Stimulated activated CD4-positive, alpha-beta T cell treated with anti-CD3 and anti-CD28 coated beads, Interleukin-4, amount 100 ng/mL, for 24 hours (primary cell): ENCODE data around the gene NFAT5.
"Not testable (repeated sequence)": the region's sequence is repeated elsewhere in the genome, so short reads cannot be mapped to it uniquely, and the experiment has no call there.

Experiments used
- DNase-seq: peaks from one replicate; pipeline ENCODE4 v3.0.0-alpha.2; 2020

Gene NFAT5

DNA sequence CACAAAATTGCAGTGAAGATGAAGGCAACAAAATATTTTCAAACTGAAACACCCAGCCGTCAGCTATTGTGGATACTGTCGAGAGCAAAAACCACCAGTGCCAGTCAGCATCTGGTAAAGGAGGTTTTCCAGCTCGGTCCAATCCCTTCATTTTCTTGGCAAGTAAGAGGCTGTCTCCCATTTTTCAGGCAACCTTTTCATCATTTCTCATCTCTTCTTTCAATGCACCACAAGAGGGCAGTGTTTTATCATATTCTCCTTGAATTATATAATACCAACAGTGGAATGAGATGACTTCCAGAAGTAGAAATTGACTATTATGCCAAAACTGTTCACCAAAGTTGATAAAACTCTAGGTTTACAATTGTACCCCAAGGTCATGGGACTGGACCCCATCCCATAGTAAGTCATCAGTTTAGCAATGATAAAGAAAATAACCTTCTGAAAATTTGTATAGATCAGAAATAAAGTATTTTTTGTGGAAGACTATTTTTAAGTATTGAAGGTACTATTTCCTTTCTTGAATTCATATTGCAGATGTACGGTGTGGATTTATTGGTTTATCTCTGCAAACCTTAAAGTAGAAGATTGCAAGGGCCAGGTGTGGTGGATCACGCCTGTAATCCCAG, 143.8 kb downstream of the NFAT5 start:
- DNase-seq, result no peak

DNA sequence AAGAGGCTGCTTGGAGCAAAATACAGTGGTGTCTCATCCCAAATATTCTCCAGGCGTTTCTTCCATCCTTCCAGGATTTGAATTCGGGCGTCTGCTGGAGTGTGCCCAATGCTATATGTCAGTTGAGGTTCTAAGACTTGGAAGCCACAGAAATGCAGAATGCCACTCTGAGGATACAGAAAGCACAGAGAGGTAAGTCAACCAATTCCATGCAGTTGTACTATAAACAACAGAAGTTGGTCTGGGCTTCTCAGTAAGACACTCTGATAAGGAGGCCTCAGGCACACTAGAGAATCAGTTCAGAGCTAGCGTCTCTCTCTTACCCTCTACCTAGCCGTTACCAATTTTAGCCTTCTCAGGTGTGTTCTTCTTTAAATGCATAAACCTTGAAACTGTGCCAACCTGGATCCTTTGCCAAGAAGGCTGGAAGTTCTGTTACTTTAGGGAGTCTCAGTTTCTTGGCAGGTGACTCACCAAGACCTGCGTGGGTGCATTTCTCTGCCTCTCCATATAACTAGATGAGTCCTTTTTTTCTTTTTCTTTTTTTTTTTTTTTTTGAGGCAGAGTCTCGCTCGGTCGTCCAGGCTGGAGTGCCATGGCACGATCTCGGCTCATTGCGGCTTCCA, 145.5 kb downstream of the NFAT5 start:
- peak; percentile 18 for DNase-seq

- DNase-seq, result no peak
Observed at GRCh38 chr16:69712277-69712676, 146.5 kb downstream of the NFAT5 start.

DNA sequence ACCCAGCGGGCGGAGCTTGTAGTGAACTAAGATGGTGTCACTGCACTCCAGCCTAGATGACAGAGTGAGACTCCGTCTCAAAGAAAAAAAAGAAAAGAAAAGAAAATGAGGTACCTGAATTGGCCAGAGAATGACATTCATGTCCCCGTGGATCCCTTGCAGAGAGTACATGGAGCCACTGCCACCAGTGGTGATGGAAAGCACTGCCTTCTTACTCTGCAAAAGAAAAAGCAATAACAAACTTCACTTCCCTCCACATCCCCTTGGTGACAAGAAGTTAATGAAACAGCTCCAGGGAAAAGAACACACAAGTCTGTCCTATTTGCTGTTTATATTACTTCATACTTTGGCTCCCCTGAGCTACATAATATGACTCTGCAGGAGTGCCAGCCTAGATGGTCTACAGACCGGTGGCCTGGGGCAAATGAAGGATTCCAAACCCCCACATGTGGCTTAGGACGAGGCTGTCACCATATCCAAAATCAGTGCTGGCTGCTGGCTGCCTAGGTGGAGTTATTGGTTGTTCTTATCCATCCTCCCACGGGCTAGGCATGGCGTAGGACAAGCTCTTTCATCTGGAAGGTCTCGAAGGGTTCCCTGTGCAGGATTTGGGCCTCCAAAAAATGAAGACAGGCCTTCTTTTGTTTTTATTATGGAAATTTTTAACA, 147.3 kb downstream of the NFAT5 start:
- DNase-seq, result no peak

DNA sequence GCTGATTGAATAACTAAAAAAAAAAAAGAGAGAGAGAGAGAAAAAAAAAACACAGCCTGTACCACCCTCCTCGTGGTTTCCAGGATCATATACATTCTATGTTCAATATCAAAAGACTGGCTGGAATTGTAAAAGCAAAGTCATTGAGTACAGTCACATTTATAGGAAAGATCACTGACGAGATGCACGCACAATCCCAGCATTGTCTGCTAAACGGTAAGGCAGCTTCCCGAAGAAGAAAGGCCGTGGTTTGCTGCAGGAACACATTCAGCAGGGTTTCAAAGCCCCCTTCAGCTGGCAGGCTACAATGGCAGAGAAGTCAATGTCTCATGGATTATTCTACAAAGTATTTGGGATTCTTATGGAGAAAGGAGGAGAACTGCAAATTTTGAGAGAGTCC, 151.3 kb downstream of the NFAT5 start:
- no peak for DNase-seq

- DNase-seq, result no peak
Observed at GRCh38 chr16:69718111-69718764, 152.5 kb downstream of the NFAT5 start.

GRCh38 chr16:69720822-69721430, 155.2 kb downstream of the NFAT5 start:
- no peak for DNase-seq

DNA sequence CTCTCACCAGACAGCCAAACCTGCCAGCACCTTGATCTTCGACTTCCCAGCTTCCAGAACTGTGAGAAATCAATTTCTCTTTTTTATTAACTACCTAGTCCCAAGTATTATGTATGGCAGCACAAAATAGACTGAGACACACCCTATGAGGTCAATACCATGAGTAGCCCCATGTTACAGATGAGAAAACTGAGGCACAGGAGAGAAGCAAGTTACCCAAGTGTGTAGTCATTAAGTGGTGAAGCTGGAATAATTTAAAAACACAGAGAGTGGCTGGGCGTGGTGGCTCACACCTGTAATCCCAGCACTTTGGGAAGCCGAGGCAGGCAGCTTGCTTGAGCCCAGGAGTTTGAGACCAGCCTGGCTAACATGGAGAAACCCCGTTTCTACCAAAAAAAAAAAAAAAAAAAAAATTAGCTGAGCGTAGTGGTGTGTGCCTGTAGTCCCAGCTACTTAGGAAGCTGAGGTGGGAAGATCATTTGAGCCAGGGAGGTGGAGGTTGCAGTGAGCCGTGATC, 155.7 kb downstream of the NFAT5 start:
- no peak for DNase-seq

GRCh38 chr16:69724414-69724873, 158.7 kb downstream of the NFAT5 start:
- DNase-seq, result no peak

DNA sequence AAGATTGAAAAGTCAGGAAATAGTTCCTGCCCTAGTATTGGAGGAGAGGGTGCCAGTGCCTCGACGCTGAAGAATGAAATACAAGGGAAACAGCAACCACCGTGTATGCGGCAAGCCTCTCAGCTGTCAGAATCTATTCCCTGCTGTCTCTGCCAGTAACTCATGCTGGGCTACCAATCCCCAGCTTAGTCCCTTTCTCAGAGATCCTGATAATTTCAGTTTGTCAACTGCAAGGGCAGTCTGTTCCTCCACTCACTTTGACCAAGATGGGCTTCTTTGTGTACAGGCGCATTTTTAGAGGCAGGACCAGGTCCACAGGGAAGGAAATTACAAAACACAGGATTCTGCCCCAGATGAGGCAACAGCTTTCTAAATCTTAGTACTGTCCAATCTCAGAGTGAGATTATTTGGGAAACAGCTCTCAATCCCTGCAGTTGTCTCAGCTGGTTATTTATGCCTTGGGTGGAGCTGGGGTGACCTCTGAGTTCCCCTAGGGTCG, 159.3 kb downstream of the NFAT5 start:
- no peak for DNase-seq

DNA sequence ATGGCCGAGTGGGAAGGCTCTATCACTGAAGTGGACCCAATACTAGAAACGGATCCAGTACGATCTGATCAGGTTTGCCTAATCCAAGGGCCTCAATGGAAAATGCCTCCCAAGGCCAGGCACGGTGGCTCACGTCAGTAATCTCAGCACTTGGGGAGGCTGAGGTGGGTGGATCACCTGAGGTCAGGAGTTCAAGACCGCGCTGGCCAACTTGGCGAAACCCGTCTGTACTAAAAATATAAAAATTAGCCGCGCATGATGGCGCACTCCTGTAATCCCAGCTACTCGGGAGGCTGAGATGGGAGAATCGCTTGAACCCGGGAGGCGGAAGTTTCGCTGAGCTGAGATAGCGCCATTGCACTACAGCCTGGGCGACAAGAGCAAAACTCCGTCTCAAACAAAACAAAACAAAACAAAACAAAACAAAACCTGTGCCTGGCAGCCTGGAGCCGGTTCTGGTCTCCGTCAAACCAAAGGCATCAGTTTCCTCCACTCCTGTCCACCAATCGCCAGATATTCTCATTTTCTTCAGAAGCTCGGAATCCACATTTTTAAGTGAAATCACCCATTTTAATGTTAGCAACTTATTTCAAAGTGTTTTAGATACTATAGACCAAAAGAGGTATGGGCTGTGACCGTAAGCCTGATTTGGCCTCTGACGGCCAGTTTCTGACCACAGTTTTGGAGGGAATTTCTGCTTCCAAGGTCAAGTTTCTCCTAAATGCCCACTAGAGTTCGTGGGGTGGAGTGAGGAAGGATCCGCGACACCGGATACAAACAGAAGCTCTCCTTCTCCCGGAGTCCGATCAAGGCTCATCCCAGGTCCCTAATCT, 159.9 kb downstream of the NFAT5 start:
- DNase-seq, result no peak

DNA sequence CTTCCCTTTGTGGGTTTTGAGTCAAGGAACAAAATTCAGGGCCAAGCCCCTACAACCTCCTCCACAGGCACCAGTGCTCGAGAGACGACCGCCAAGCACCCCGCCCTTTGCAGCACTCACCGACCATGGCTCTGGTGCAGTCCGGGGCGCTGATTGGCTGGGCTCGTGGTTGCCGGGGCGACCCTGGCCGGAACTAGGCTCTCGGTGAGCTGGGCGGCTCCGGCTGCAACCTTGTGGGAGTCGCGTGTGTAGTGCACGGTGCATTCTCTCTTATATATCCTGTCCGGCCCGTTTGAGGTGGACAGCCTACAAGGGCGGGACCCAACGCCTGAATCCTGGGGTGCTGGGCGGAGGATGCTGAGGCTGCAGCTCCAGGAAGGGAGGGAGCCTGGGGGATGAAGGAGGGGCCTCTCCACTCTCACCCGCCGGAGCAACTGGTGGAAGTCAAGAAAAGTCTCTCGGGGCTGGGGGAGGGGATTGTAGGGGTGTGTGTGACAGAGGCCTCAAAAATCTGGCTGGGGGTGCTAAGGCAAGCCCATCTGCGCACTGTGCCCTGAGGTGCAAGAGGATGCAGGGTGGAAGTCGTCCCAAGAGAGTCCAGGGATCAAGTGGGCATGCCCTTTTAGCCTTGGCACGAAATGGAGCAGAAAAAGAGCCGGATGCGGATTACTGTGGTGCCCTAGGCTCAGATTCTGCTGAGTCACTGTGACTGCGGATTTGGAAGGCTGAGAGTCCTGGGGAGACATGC, 160.7 kb downstream of the NFAT5 start, which contains the start of gene NQO1:
Gene NQO1, minus strand, starts transcription at position 248 of the 748 bp plus-strand sequence. Its CDS starts 121 bp downstream, at position 127.
- DNase-seq, result peak; percentile 90

- no peak for DNase-seq
Observed at GRCh38 chr16:69727916-69728270, 162.1 kb downstream of the NFAT5 start.

- not testable (repeated sequence) for DNase-seq
Observed at GRCh38 chr16:69729030-69729429, 163.3 kb downstream of the NFAT5 start.

DNA sequence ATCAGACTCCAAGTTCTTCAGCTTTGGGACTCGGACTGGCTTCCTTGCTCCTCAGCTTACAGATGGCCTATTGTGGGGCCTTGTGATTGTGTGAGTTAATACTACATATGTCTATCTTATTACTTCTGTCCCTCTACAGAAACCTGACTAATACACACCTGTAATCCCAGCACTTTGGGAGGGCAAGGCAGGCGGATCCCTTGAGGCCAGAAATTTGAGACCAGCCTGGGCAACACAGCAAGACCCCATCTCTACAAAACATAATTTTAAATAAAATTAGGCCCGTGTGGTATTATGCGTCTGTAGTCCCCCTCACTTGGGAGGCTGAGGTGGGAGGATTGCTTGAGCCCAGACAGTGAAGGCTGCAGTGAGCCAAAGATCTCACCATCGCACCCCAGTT, 165.5 kb downstream of the NFAT5 start:
- DNase-seq, result not testable (repeated sequence)

DNA sequence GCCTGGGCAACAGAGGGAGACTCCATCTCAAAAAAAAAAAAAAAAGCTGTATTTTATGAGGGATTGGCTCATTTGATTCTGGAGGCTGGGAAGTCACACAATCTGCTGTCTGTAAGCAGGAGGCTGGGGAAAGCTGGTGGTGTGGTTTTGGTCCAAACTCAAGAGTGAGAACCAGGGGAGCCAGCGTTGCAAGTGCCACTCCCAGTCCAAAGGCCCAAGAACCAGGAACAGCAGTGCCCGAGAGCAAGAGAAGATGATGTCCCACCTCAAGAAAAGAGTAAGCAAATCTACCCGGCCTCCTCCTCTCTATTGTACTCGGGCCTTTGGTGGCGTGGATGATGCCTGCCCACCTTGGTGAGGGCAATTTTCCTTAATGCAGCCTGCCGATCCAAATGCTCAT, 166.3 kb downstream of the NFAT5 start:
- DNase-seq, result no peak

GRCh38 chr16:69741519-69741918, 175.8 kb downstream of the NFAT5 start:
- DNase-seq, result no peak

DNA sequence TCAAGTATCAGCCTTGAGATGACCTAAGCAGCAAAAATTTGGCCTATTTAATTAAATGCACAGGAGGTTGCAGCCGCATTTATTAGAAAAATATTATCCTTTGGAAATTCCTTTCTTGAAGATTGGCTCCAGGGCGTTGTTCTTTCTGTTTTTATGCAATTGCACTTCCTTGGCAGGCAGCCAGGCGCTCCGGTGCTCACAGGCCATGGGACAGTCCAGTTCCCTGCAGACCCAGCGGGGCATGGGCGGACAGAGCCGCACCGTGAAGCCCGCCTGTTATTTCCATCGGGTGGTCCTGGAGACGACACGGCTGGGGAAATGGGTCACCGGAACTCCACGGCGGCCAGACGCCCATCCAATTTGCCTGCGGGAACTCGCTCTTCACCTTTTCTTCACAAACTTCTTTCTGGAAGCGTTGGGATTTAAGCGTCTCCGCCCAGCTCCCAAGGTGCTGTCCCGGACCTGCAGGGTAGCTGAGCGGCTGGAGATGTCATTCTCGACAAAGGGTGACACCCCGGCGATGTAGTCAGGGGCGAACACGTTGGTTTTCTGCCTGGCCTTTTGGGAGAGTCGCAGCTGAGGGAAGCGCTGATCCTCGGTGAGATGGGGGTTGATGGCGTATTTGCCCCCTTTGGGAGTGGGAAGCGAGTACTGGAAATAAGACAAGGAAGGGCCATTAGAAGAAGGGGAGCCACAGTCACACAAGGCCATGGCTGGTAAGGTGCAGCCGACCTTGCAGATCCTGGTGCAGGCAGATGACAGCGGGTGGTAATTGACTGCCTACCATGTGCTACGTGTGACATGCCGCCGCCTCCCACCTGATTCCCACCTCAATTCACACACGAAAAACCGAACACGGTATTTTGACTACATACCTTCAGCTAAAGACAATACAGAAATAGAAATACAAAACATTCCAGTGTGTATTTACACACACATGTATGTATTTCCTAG, 176.5 kb downstream of the NFAT5 start:
- DNase-seq, result no peak

DNA sequence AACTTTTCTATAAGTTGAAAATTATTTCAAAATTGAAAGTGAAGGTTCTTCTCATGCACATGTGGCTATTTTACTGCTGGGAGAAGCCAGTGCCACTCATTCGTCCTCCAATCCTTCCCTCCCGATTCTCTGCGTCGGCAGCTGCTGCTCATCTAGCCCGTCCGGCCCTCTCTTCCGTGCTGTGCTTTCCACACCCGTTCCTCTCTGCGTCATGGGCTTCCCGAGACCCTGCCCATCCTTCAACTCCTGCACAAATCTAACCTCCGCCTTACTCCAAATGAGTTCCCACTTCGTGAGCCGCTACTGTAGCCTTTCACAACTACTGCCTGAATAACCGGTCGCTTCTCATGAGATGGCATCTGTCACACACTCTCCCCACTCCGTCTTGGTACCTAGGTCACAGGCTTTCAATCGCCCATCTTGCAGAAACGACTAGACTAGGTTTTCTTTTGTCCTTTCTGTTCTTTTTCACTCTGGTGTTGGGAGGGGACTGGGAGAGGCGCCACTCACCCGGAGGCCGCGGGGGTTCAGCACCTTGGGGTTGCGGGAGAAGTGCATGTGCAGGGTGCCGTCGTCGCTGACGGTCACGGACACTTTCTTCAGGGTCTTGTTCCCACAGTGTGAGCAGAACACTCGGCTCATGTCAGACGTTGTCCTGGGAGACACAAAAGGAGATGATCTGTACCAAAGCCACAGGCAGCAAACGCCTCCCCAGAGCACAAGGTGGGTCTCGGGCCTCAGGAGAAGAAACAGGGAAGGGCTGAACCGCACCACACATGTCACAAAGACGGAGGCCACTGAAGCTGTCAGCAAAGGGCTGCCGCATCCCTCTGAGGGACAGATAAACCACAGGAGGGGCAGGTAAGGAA, 178.8 kb downstream of the NFAT5 start:
- no peak for DNase-seq
